Prostate gland (tissue), 2 donors: ENCODE results near the gene GRPR.

Source experiments
- POLR2A ChIP-seq: fragments of 450-650 bp; IDR thresholded peaks from one replicate; pipeline ENCODE4 v1.6.1; 2016; ENCODE audit warnings: antibody characterized with exemption, mild to moderate bottlenecking
- TF ChIP-seq, protein P1 (sequence below), 4 experiments: fragments of 200-600 bp in 2 of 4; fragments of 450-650 bp in 2 of 4; sonication (generic) in 2 of 4; IDR thresholded peaks; 1 replicate in 3 of 4; 2 replicates in 1 of 4; pipeline ENCODE4 v1.5.1; 2016 to 2019; ENCODE audit warnings: antibody characterized with exemption in 4 of 4, mild to moderate bottlenecking in 2 of 4, moderate library complexity in 2 of 4

DNA sequence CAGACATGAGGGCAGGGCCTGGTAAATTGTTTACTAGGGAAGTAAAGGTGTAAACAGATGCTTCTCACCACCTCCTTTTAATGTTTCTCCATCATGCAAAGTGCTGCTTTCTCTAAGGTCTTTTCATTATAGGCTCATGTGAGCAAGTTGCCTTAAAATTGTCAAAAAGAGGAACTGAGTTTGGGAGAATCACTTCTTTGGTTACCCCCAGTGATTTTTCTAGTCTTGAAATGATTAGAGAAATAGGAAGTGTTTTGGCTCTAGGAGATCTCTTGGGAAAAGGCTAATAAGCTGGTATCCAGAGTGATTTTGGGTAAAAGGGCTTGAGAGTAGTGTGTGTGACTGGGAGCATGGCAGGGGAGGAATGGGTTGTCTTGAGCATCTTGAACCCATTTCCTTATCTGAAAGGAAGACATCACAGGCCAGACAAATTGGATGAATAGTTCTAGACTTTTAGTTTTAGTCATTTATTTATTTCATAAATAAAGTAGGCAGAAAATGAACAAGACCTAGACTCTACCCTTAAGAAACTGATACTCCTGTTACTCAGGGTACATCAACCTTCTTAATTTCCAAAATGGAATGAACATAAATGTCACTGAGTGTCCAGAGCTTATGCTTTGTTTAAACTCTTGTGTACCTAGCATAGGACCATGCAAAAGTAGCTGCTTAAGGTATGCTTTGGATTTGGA lies 14.2 kb downstream of the GRPR start:
- TF ChIP-seq, protein P1, sequence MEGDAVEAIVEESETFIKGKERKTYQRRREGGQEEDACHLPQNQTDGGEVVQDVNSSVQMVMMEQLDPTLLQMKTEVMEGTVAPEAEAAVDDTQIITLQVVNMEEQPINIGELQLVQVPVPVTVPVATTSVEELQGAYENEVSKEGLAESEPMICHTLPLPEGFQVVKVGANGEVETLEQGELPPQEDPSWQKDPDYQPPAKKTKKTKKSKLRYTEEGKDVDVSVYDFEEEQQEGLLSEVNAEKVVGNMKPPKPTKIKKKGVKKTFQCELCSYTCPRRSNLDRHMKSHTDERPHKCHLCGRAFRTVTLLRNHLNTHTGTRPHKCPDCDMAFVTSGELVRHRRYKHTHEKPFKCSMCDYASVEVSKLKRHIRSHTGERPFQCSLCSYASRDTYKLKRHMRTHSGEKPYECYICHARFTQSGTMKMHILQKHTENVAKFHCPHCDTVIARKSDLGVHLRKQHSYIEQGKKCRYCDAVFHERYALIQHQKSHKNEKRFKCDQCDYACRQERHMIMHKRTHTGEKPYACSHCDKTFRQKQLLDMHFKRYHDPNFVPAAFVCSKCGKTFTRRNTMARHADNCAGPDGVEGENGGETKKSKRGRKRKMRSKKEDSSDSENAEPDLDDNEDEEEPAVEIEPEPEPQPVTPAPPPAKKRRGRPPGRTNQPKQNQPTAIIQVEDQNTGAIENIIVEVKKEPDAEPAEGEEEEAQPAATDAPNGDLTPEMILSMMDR (IDR thresholded peaks at IDR 0.05) = no peak
- no peak for TF ChIP-seq POLR2A
